GM18502 (cell line): Measurements from ENCODE around the gene CDHR1.

Source experiments
- ATAC-seq: cut with Tn5 transposase; IDR thresholded peaks from one replicate; pipeline ENCODE4 v1.9.1; 2021; ENCODE audit warnings: mild to moderate bottlenecking; ENCODE audit not compliant: unreplicated experiment, poor library complexity

Gene CDHR1

GRCh38 chr10:84224411-84225028 is 30.2 kb downstream of the CDHR1 start:
- no peak for ATAC-seq

- no peak for ATAC-seq
Observed at GRCh38 chr10:84225427-84226173, 31.3 kb downstream of the CDHR1 start, which contains the start of gene LRIT2. LRIT2 (minus strand) TSS chr10:84225544; CDS start chr10:84225520, 24 bp downstream.

- ATAC-seq: no peak
Observed at GRCh38 chr10:84226616-84227015, 32.3 kb downstream of the CDHR1 start.

- ATAC-seq: no peak
Observed at GRCh38 chr10:84227810-84228209, 33.5 kb downstream of the CDHR1 start.

GRCh38 chr10:84230359-84230758 is 36.0 kb downstream of the CDHR1 start:
- ATAC-seq: no peak

- ATAC-seq: no peak
Observed at GRCh38 chr10:84232376-84232775, 38.0 kb downstream of the CDHR1 start.

GRCh38 chr10:84233940-84234339 is 39.6 kb downstream of the CDHR1 start:
- no peak for ATAC-seq

GRCh38 chr10:84234479-84234878 is 40.1 kb downstream of the CDHR1 start:
- ATAC-seq: no peak

- ATAC-seq: no peak
Observed at GRCh38 chr10:84235096-84235495, 40.8 kb downstream of the CDHR1 start.

GRCh38 chr10:84236807-84237198 is 42.5 kb downstream of the CDHR1 start:
- no peak for ATAC-seq

GRCh38 chr10:84237199-84238051 is 43.1 kb downstream of the CDHR1 start:
- no peak for ATAC-seq

GRCh38 chr10:84238909-84239308 is 44.6 kb downstream of the CDHR1 start:
- no peak for ATAC-seq

- ATAC-seq: no peak
Observed at GRCh38 chr10:84241185-84241790, 47.0 kb downstream of the CDHR1 start, which contains the start of gene LRIT1. LRIT1 (minus strand) TSS chr10:84241546; CDS start chr10:84241439, 107 bp downstream.

GRCh38 chr10:84243759-84244158 is 49.4 kb downstream of the CDHR1 start:
- ATAC-seq: no peak

GRCh38 chr10:84244651-84245270 is 50.4 kb downstream of the CDHR1 start, which contains the start of gene RGR:
RGR (plus strand) TSS chr10:84245053; CDS start chr10:84245091, 38 bp downstream.
- no peak for ATAC-seq

GRCh38 chr10:84247496-84247895 is 53.2 kb downstream of the CDHR1 start:
- ATAC-seq: no peak

- no peak for ATAC-seq
Observed at GRCh38 chr10:84248794-84249193, 54.5 kb downstream of the CDHR1 start.

GRCh38 chr10:84254552-84255478 is 60.5 kb downstream of the CDHR1 start:
- no peak for ATAC-seq
